Stimulated activated CD4-positive, alpha-beta T cell treated with anti-CD3 and anti-CD28 coated beads, Interleukin-1b, Interleukin-23, amount 100 ng/mL, for 24 hours (primary cell): ENCODE measurements around the gene MYOG.

Experiments used
- DNase-seq, 4 experiments: peaks; one replicate each; pipeline ENCODE4 v3.0.0-alpha.2; 2020; ENCODE audit warnings: low read depth in 4 of 4, low spot score in 1 of 4

MYOG gene

GRCh38 chr1:203090421-203091198 is 4.8 kb upstream of the MYOG start:
- DNase-seq = no peak

- DNase-seq = no peak
These were observed 3.8 kb upstream of the MYOG start for GRCh38 chr1:203089651-203090045.

GRCh38 chr1:203089001-203089650 is 3.3 kb upstream of the MYOG start:
- no peak for DNase-seq

- no peak for DNase-seq
These were observed 2.6 kb upstream of the MYOG start for GRCh38 chr1:203088441-203088840.

GRCh38 chr1:203086992-203087763 is 1.4 kb upstream of the MYOG start:
- no peak for DNase-seq

- DNase-seq = peak in 1 of 4 experiments; percentile 18
These were observed 954 bp downstream of the MYOG start for GRCh38 chr1:203084588-203085527.

GRCh38 chr1:203083463-203083921 is 2.3 kb downstream of the MYOG start:
- no peak for DNase-seq

GRCh38 chr1:203082571-203083462 is 3.0 kb downstream of the MYOG start:
- DNase-seq = no peak

GRCh38 chr1:203082231-203082505 is 3.6 kb downstream of the MYOG start:
- DNase-seq = no peak

- no peak for DNase-seq
These were observed 4.2 kb downstream of the MYOG start for GRCh38 chr1:203081465-203082230.

GRCh38 chr1:203080456-203080855 is 5.4 kb downstream of the MYOG start:
- DNase-seq = no peak

GRCh38 chr1:203078478-203078877 is 7.3 kb downstream of the MYOG start:
- DNase-seq = no peak

- DNase-seq = no peak
These were observed 7.9 kb downstream of the MYOG start for GRCh38 chr1:203077956-203078355.

- DNase-seq = no peak
These were observed 8.4 kb downstream of the MYOG start for GRCh38 chr1:203077367-203077766.

GRCh38 chr1:203076031-203076511 is 9.7 kb downstream of the MYOG start:
- no peak for DNase-seq

- no peak for DNase-seq
These were observed 10.4 kb downstream of the MYOG start for GRCh38 chr1:203075236-203076030.

- DNase-seq = no peak
These were observed 11.2 kb downstream of the MYOG start for GRCh38 chr1:203074610-203075009.

GRCh38 chr1:203073469-203073868 is 12.3 kb downstream of the MYOG start:
- DNase-seq = no peak
